NCI-H1694 treated with DMSO at 0.1 percent for 48 hours (cell line): ENCODE results near the gene CPNE4.

ENCODE experiments used
- DNase-seq: peaks from one replicate; lab custom pipeline; 2025; lab: John Stamatoyannopoulos, UW

The CPNE4 gene

DNA sequence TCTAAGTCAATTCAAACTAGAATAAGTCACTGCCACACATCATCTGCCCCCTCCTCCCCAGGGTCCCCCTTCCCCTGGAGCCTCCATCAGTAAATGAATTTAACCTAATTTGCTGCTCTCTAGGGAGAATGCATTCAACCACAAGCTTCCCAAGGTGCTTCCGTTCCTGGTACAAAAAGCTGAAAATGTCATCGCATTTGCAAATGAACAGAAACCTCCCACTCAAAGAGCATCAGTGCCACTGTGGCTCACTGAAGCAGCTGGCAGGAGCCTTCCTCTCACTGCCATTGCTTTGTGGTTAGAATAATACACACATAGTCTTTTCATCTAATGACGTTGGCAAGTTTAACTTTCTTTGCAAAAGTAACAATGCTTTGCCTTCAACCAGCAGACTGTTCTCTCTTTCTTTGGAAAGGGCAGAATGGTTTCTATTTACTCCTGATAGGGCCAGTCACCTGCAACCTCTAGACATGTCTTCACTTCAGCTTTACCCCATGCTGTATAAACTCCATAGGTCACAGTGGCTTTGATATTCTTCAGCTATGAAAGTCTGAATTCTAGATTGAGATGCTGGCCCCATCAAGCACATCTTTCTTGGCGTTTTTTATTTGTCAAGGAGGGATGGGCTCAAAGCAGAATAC, 238.1 kb downstream of the CPNE4 start:
- DNase-seq = no peak

DNA sequence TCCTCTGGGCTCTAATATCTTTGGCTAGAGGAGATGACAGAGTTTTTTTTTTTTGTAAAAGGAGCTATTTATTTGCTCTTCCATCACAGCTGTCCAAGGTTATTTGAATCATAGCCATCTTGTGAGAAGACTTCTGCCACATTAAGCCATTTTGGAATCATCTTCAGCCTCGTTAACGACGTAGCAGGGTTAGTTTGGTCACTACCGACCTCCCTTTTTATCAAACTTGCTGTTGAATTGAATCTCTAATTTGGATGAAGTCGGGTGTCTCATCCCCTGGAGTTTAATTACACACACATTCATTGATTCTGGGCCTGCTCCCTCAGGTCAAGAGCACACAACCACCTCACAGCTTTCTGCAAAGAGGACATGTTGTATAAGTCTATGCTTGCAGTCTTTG, 238.7 kb downstream of the CPNE4 start:
- no peak for DNase-seq

- DNase-seq = no peak
Observed at GRCh38 chr3:131795390-131796090, 239.3 kb downstream of the CPNE4 start.

GRCh38 chr3:131794766-131795388, 239.9 kb downstream of the CPNE4 start:
- peak; percentile 21 for DNase-seq

- DNase-seq = no peak
Observed at GRCh38 chr3:131793870-131794269, 240.9 kb downstream of the CPNE4 start.

GRCh38 chr3:131789188-131789587, 245.6 kb downstream of the CPNE4 start:
- DNase-seq = no peak

DNA sequence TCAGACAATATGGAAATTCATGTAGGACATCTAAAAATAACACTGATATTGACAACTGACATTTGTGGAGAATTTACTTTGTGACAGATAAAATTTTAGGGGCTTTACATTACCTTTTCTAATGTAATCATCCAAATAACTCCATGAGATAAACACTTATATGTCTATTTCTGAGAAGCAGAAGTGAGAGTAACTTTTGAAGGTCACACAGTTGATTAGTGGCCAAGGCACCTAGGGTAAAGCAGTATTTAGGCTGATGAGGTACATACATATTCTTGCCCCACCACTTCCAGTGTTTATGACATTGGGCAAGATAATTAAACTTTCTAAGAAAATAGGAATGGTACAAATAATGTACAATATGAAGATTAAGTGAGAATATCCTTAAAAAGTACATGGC, 248.4 kb downstream of the CPNE4 start:
- no peak for DNase-seq

- no peak for DNase-seq
Observed at GRCh38 chr3:131782751-131783150, 252.1 kb downstream of the CPNE4 start.

- DNase-seq = no peak
Observed at GRCh38 chr3:131778526-131778925, 256.3 kb downstream of the CPNE4 start.

GRCh38 chr3:131775650-131776049, 259.2 kb downstream of the CPNE4 start:
- DNase-seq = no peak

DNA sequence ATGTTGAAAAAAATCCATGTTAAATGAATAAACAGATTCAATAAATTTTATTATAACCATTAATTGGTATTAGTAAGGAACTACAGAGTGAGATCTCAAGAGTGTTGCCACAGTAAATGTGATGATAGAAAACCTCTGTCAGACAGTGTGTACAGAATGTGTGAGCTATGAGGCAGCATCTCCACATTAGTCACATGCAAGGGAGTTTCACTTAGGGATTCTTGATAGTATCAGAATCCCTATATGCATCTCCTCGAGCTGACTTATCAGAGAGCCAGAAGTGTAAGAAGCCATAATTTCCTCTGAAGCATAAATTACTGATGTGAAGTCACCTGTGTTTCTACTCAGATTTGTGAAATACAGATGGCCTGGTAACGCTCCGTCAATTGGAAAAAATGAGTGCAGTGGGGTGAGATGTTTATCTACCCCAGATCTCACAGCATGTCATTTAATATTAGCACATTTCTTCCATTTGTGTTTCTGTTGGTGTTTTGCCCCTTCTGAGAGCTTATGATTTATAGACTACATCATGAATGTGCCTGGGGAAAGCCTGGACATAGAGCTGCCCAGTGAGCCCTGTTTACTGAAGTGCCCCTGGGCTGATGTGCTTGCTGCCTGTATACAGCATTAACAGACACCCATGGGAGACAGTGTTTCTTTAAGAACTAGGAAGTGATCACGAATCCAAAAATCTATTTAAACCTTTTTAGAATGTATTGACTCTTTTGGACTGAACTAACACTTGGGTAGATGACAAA, 262.4 kb downstream of the CPNE4 start:
- no peak for DNase-seq

DNA sequence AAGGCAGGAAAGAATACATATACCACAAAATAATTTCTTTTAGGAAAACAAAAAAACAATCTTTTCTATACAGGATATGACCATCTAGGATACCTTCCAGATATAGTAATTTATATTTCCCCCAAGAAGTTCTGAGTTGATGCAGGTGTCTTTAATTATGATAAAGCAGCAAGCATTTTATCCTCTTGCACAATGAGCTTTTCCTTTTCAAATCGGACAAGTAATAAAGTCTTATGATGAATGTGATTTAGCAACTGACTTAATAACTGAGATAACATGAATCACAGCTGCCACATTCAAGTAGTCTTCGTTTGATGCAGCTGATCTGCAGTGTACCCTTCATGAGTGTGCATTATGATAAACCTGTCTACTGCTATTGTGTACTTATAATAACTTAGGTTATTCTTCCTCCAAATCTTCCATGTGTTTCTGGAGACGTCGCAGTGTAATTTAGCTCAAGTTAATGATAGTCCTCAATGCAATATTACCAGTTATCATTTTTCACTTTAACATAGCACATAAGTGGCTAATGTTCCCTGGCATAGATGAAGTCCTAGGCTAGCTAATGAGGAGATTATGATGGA, 271.7 kb downstream of the CPNE4 start:
- DNase-seq = no peak

DNA sequence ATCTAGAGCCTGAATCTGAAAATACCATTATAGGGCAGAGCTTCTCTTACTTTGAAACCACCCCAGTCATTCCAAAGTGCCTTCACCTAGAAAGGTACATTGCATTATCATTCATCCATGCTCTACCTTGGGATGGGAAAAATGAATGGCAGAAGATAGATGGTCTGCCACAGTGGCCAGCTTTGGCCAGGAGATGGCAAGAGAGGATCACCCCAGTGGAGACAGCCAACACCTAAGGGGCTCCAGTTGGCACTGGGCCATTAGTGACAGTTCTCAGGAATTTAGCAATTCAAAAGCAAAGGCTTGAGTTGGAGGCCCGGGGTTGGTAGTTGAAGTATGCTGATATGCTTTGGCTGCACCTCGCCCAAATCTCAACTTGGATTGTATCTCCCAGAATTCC, 278.4 kb downstream of the CPNE4 start:
- DNase-seq = no peak

DNA sequence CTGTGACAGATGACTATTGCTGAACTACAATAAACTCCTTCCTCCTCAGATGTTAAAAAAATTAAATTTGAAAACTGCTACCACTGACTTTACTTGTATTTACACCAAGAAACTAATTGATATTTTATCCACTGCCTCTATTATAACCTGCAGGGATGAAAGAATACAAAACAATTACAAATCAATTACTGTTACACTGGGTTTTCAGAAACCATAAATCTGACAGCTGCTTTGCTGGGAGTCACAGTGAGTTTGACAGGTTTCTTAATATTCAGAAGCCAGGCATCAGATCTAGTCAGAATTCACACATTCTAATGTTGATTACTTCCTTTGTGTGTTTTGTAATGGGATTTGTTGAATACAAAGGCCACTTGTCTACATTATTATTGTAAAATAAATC, 279.4 kb downstream of the CPNE4 start:
- DNase-seq = no peak

- no peak for DNase-seq
Observed at GRCh38 chr3:131750256-131750655, 284.6 kb downstream of the CPNE4 start.

- no peak for DNase-seq
Observed at GRCh38 chr3:131749826-131750225, 285.0 kb downstream of the CPNE4 start.

DNA sequence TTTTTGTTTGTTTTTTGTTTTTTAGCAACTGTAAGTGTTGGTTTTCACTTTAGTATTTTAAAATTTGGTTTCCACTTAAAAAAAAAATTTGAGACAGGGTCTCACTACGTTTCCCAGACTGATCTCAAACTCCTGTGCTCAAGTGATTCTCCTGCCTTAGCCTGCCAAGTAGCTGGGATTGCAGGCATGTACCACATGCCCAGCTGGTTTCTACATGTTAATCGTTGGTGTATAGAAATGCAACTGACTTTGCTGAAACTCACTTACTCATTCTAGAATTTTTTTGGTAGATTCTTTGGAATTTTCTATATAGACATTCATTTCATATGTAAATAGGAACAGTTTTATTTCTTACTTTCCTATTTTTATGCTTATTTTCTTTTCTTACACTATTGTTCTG, 287.3 kb downstream of the CPNE4 start:
- no peak for DNase-seq

DNA sequence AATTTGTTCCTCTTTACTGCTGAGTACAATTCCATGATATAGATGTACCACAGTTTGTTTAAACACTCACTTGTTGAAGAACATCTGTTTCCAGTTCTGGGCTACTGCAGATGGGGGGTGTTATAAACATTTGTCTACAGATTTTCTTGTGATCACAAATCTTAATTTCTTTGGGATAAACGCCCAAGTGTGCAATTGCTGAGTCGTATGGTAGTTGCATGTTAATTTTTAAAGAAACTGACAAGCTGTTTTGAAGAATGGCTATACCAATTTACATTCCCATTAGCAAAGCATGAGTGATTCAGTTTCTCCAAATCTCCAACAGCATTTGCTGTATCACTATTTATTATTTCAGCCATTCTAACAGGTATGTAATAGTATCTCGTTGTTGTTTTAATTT, 290.0 kb downstream of the CPNE4 start:
- no peak for DNase-seq

DNA sequence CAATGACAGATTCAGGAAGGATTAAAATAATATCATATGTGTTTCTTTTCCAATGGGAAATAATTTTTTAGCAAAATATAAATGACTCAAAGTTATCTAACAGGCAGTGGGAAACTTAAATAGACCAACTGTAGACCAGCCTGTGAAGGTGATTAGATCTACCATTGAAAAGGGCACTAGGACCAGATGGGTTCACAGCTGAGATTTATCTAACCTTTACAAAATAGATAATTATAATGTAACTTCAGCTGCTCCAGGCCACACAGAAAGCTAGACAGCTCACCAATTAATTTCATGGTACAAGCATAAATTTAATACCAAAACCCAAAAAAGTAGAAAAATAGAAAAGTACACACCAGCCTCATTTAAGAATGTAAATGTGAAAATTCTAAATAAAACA, 291.7 kb downstream of the CPNE4 start:
- DNase-seq = no peak

DNA sequence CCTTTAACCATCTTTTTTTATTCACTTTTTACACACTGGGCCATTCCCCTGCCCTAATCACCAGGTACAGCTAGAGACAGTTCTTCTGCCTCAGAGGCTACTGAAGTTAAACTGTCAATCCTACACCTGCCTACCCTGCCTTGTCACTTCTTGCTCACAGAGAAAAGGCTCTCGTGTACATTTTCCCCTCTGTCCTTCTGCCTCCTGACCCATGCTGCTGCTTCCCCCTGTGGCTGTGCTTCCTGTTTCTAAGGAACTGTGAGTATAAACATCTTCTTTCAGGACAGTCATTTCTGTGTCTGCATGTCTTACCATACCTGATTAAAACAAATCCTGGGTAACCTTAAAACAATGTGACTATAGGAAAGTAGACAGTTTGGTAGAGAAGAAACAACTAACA, 295.6 kb downstream of the CPNE4 start:
- DNase-seq = no peak

GRCh38 chr3:131738095-131738494, 296.7 kb downstream of the CPNE4 start:
- DNase-seq = no peak

- no peak for DNase-seq
Observed at GRCh38 chr3:131735544-131735943, 299.3 kb downstream of the CPNE4 start.
